ENCODE measurements around the gene SLC32A1. TPM values are rescaled to one million over a fixed set of nuclear protein-coding genes. Genes with fewer than 3 reads are reported as not detected.

The SLC32A1 gene, protein sequence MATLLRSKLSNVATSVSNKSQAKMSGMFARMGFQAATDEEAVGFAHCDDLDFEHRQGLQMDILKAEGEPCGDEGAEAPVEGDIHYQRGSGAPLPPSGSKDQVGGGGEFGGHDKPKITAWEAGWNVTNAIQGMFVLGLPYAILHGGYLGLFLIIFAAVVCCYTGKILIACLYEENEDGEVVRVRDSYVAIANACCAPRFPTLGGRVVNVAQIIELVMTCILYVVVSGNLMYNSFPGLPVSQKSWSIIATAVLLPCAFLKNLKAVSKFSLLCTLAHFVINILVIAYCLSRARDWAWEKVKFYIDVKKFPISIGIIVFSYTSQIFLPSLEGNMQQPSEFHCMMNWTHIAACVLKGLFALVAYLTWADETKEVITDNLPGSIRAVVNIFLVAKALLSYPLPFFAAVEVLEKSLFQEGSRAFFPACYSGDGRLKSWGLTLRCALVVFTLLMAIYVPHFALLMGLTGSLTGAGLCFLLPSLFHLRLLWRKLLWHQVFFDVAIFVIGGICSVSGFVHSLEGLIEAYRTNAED
- total RNA-seq: not detected

DNA sequence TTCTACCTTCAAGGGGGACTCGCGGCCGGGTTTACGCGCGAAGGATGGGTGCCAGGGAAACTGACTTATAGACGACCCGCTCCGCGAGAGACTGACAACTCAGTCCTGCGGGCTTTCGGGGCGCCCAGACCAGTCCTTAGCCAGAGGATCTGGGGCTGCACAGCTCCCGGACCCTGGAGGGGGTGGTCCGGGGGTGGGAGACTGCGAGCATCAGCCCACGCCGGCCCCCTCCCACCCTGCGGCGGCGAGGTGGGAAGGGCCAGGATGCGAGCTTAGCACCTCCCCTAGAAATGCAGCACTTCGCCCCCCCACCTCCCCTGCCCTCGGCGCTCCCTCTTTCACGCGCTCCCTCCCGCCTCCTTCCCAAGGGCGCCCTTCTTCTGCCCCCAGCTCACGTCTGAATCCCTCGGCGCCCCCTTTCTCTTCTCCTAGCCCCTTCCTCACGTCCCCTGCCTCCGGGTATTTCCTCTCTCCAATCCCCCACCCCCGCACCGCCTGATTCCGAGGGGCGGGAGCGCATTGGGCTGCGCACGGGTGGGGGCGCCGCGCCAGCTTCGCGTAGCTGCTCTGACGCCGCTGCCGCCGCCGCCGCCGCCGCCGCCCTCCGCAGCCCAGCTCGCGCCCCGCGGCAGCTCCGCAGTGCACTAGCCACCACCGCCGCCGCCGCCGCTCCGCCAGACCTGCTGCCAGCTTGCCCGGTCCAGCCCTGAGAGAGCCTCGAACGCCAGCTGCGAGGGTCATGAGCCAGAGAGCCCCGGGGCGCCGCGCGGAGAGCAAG, at the start of gene SLC32A1:
SLC32A1 (plus strand) TSS at position 639 of the 778 bp plus-strand sequence. CDS start 239 bp downstream, outside the sequence.
- intact Hi-C loops (cut with micrococcal nuclease): no loop called here
- DNase-seq (peak; percentile 12), ATAC-seq (no peak)
- H3K36me3 Mint-ChIP-seq (ENCODE audit: low read depth): no peaks in the 10 kb centered on the region
- peaks cover 3% of the 10 kb centered on the region for H3K9me3 Mint-ChIP-seq
- CTCF ChIA-PET: interaction anchor here (1.1 to 5.3 kb wide), 6 partner anchors 17 to 171 kb away, joined by 3 to 53 read pairs (median 12); partner anchors contain the start of gene ACTR5
- peaks cover 81% of the 10 kb centered on the region for H3K27me3 Mint-ChIP-seq
- no peak within 1 kb of the TSS for H3K27ac Mint-ChIP-seq
- TF ChIP-seq, protein P1, sequence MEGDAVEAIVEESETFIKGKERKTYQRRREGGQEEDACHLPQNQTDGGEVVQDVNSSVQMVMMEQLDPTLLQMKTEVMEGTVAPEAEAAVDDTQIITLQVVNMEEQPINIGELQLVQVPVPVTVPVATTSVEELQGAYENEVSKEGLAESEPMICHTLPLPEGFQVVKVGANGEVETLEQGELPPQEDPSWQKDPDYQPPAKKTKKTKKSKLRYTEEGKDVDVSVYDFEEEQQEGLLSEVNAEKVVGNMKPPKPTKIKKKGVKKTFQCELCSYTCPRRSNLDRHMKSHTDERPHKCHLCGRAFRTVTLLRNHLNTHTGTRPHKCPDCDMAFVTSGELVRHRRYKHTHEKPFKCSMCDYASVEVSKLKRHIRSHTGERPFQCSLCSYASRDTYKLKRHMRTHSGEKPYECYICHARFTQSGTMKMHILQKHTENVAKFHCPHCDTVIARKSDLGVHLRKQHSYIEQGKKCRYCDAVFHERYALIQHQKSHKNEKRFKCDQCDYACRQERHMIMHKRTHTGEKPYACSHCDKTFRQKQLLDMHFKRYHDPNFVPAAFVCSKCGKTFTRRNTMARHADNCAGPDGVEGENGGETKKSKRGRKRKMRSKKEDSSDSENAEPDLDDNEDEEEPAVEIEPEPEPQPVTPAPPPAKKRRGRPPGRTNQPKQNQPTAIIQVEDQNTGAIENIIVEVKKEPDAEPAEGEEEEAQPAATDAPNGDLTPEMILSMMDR (IDR thresholded peaks at IDR 0.05): no peak
- H3K4me3 Mint-ChIP-seq: no peak within 1 kb of the TSS
- H3K4me1 Mint-ChIP-seq (ENCODE audit: low read depth): peaks cover 39% of the 10 kb centered on the region
- POLR2A ChIA-PET: interaction anchor here (1.1 kb wide), 1 partner anchor 33 kb away, joined by 3 read pairs; no protein-coding TSS in a partner anchor

DNA sequence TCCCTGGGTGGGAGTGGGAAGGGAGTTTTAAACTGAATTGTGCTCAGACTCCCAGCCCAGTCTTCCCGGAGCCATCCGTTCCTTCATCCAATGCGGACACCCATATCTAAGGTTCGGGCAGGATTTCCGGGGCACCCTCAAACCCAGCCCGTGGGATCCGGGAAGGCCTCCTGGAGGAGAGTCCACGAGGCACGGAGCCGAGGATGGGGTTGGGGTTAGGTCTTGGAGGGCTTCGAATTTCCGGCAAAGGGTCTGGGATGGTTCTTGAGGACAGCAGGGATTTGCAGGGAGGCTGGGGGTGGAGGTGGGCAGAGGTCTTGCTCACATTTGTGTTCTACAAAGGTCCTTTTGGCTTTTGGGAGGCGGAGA, 49.5 kb upstream of the SLC32A1 start:
- ATAC-seq (no peak), DNase-seq (no peak)
- H3K4me3 Mint-ChIP-seq: peak overlapping the region; percentile 58
- intact Hi-C loops (cut with micrococcal nuclease): no loop called here
- peaks cover 7% of the 10 kb centered on the region for H3K4me1 Mint-ChIP-seq (ENCODE audit: low read depth)
- peaks cover 32% of the 10 kb centered on the region for H3K27me3 Mint-ChIP-seq
- CTCF ChIA-PET: interaction anchor here (2.3 kb wide), 1 partner anchor 16 kb away, joined by 20 read pairs; no protein-coding TSS in a partner anchor
- no peak overlapping the region for H3K27ac Mint-ChIP-seq
- no peaks in the 10 kb centered on the region for H3K36me3 Mint-ChIP-seq (ENCODE audit: low read depth)
- TF ChIP-seq, protein P1 (IDR thresholded peaks at IDR 0.05): no peak
- POLR2A ChIA-PET: no interaction called here
- H3K9me3 Mint-ChIP-seq: no peaks in the 10 kb centered on the region

DNA sequence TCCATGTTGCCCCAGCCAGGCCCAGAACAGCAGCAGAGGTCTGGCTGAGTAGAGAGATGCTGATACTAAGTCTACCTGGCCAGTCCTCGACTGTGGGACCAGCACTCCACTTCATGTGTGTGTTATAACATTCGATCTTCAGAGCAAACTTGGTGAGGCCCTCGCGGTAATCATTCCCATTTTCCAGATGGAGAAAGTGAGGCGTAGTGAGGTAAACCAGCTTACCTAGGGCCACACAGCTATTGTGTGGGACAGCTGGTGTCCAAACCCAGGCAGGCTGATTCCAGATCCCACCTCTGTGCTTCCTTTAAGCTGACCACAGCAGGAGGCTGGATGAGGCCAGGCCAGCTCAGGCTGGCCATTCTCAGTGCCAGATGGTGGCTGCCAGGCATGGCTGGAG, 47.7 kb upstream of the SLC32A1 start:
- no peak overlapping the region for H3K27ac Mint-ChIP-seq
- no peak overlapping the region for H3K4me3 Mint-ChIP-seq
- H3K27me3 Mint-ChIP-seq: peaks cover 32% of the 10 kb centered on the region
- TF ChIP-seq, protein P1 (IDR thresholded peaks at IDR 0.05): no peak
- intact Hi-C loops (cut with micrococcal nuclease): no loop called here
- H3K4me1 Mint-ChIP-seq (ENCODE audit: low read depth): peaks cover 7% of the 10 kb centered on the region
- no peak for ATAC-seq
- ChIA-PET POLR2A (no interaction called here), CTCF (interaction anchor here (1.3 kb wide), 1 partner anchor 18 kb away, joined by 4 read pairs; no protein-coding TSS in a partner anchor)
- no peak for DNase-seq
- H3K36me3 Mint-ChIP-seq (ENCODE audit: low read depth): no peaks in the 10 kb centered on the region
- H3K9me3 Mint-ChIP-seq: no peaks in the 10 kb centered on the region

DNA sequence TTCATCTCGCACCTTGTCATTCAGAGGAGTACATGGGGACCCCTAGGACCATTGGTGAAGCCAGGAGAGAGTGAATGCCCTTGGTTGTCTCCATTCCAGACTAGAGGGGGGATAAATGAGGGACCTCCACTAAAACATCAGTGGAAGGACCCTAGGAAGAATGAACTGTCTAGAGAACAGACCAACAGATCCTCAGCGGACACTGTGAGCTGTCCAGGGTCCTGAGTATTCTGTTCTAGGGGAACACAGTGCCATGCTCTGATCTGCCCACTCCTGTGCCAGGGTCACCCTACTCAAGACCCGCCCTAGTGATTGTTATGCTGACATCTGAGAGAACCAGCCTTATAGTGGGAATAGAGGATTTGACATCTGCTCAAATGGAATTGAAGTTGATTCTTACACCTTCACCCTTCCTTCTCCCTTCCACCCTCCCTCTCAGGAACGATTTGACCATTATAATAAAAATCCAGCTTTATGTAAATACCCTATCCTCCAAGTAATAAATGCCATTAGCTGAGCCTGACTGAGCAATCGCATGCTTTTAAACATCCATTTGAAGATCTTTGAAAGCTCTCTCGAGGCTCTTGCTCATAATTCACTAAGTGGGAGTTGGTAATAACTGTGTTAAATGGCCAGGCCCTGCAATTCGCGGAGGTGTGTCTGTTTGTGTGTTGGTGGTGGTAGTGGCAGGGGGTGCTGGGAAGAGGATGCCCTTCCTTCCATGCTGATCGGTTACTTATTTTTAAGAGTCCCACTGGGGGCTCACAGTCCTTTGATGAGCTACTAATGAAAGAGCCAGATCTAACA, 43.6 kb upstream of the SLC32A1 start:
- Mint-ChIP-seq H3K27ac (no peak overlapping the region), H3K36me3 (ENCODE audit: low read depth) (no peaks in the 10 kb centered on the region), H3K4me1 (ENCODE audit: low read depth) (no peaks in the 10 kb centered on the region), H3K9me3 (no peaks in the 10 kb centered on the region), H3K27me3 (peaks cover 23% of the 10 kb centered on the region), H3K4me3 (no peak overlapping the region)
- TF ChIP-seq, protein P1 (IDR thresholded peaks at IDR 0.05): no peak
- intact Hi-C loops (cut with micrococcal nuclease): no loop called here
- ChIA-PET POLR2A (interaction anchor here (0.9 kb wide), 1 partner anchor 35 kb away, joined by 3 read pairs; no protein-coding TSS in a partner anchor), CTCF (no interaction called here)
- peak; percentile 54 for DNase-seq
- peak; percentile 65 for ATAC-seq

Measured in activated CD8-positive, alpha-beta T cell treated with anti-CD3 and anti-CD28 coated beads for 36 hours (primary cell).